Tibial nerve (tissue), 4 donors: Measurements from ENCODE around the gene STK17A. TPM values are rescaled to one million over a fixed set of nuclear protein-coding genes. Genes with fewer than 3 reads are reported as not detected.

Experiments used
- DNase-seq, 2 donors: peaks; one replicate each; pipeline ENCODE4 v3.0.0-alpha.2; 2019; ENCODE audit warnings: low spot score in 2 of 2
- H3K27ac ChIP-seq, 4 donors: fragments of 200-600 bp; sonication (generic) in 3 of 4; one replicate each; pipeline ENCODE4 v1.5.1; 2017 to 2019; ENCODE audit warnings: mild to moderate bottlenecking in 1 of 4
- H3K27me3 ChIP-seq, 2 donors: fragments of 200-600 bp; sonication (generic) in 1 of 2; one replicate each; pipeline versions ENCODE4 v1.5.1 to v1.6.0; 2017 to 2019
- H3K36me3 ChIP-seq, 3 donors: fragments of 200-600 bp; sonication (generic); one replicate each; pipeline ENCODE4 v1.5.1; 2018 to 2019
- H3K4me1 ChIP-seq, 4 donors: fragments of 200-600 bp; sonication (generic) in 3 of 4; one replicate each; pipeline ENCODE4 v1.5.1; 2017 to 2019
- H3K4me3 ChIP-seq, 4 donors: fragments of 200-600 bp; sonication (generic) in 3 of 4; one replicate each; pipeline ENCODE4 v1.5.1; 2017 to 2019; ENCODE audit warnings: mild to moderate bottlenecking in 1 of 4, moderate library complexity in 1 of 4
- H3K9me3 ChIP-seq, 4 donors: fragments of 200-600 bp; sonication (generic) in 3 of 4; one replicate each; pipeline ENCODE4 v1.5.1; 2017 to 2019
- EP300 ChIP-seq, 2 donors: sonication (generic); formaldehyde crosslinking; IDR thresholded peaks; one replicate each; pipeline ENCODE4 v1.6.1; 2017; ENCODE audit warnings: antibody characterized with exemption in 2 of 2, mild to moderate bottlenecking in 1 of 2
- POLR2A ChIP-seq, 2 donors: fragments of 450-650 bp; IDR thresholded peaks; one replicate each; pipeline ENCODE4 v1.6.1; 2017; ENCODE audit warnings: antibody characterized with exemption in 2 of 2, mild to moderate bottlenecking in 2 of 2, moderate library complexity in 2 of 2
- WGBS, 2 donors: methylation state at CpG; one replicate each; pipeline ENCODE4 v1.1.5; 2018; 5-methylcytosine and 5-hydroxymethylcytosine counted together
- total RNA-seq, 4 donors: library from RNA; depleted of rRNA; stranded (reverse); fragments of >200 nt; gene quantifications; one replicate each; pipeline ENCODE4 v1.1.0, GENCODE V29; 2016
- TF ChIP-seq, protein P1 (sequence below), 5 experiments: fragments of 200-600 bp in 3 of 5; fragments of 450-650 bp in 2 of 5; sonication (generic) in 3 of 5; IDR thresholded peaks; one replicate each; pipeline ENCODE4 v1.5.1; 2016 to 2019; ENCODE audit warnings: antibody characterized with exemption in 5 of 5, mild to moderate bottlenecking in 3 of 5, moderate library complexity in 2 of 5

STK17A gene
- total RNA-seq, 4 donors from 2014 or later: 9.0 to 23.6 (median 13.5) TPM

DNA sequence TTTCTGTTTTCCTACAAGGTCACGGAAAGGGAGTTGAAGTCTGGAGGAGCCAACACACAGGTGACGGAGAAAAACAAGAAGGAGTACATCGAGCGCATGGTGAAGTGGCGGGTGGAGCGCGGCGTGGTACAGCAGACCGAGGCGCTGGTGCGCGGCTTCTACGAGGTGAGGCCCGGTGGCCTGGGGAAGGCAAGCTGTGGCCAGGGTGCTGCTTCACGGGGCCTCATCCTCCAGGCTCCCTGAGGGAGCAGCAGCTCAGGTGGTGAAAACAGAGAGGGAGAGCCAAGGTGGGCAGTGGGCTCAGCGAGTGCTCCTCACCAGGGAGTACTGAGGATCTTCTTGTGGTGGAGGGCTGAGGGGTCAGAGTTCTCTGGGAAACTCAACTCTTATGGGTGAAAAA is 32.5 kb upstream of the STK17A start:
- H3K4me1 ChIP-seq: no peaks in the 10 kb centered on the region
- H3K27me3 ChIP-seq: no peaks in the 10 kb centered on the region
- no peak for DNase-seq
- WGBS, 2 donors: 94 to 95% methylated on average over 16 of the region's 16 CpGs
- no peak overlapping the region for H3K4me3 ChIP-seq
- H3K36me3 ChIP-seq: no peaks in the 10 kb centered on the region
- H3K27ac ChIP-seq: no peak overlapping the region
- TF ChIP-seq EP300 (IDR thresholded peaks at IDR 0.05): no peak
- TF ChIP-seq POLR2A (IDR thresholded peaks at IDR 0.05): no peak
- TF ChIP-seq, protein P1, sequence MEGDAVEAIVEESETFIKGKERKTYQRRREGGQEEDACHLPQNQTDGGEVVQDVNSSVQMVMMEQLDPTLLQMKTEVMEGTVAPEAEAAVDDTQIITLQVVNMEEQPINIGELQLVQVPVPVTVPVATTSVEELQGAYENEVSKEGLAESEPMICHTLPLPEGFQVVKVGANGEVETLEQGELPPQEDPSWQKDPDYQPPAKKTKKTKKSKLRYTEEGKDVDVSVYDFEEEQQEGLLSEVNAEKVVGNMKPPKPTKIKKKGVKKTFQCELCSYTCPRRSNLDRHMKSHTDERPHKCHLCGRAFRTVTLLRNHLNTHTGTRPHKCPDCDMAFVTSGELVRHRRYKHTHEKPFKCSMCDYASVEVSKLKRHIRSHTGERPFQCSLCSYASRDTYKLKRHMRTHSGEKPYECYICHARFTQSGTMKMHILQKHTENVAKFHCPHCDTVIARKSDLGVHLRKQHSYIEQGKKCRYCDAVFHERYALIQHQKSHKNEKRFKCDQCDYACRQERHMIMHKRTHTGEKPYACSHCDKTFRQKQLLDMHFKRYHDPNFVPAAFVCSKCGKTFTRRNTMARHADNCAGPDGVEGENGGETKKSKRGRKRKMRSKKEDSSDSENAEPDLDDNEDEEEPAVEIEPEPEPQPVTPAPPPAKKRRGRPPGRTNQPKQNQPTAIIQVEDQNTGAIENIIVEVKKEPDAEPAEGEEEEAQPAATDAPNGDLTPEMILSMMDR (IDR thresholded peaks at IDR 0.05): no peak
- peaks cover 0 to 10% (median 0%) of the 10 kb centered on the region in 4 donors for H3K9me3 ChIP-seq

DNA sequence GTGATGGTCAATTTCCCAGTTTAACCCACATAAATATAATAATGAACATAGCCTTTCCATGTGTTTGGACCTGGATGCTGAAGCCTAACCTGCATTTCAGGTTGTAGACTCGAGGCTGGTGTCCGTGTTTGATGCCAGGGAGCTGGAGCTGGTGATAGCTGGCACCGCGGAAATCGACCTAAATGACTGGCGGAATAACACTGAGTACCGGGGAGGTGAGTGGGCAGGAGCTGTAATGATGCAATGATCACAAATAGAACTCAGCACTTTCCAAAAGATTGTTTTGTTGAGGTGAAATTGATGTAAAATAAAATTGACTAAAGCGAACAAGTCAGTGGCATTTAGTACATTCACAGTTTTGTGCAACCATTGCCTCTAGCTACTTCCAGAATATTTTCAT is 30.8 kb upstream of the STK17A start:
- TF ChIP-seq, protein P1 (IDR thresholded peaks at IDR 0.05): no peak
- TF ChIP-seq POLR2A (IDR thresholded peaks at IDR 0.05) (no peak), EP300 (IDR thresholded peaks at IDR 0.05) (no peak)
- H3K9me3 ChIP-seq: peaks cover 0 to 4% (median 0%) of the 10 kb centered on the region in 4 donors
- H3K4me1 ChIP-seq: no peaks in the 10 kb centered on the region
- H3K27ac ChIP-seq: no peak overlapping the region
- no peak overlapping the region for H3K4me3 ChIP-seq
- WGBS, 2 donors: 85 to 87% methylated on average over 8 of the region's 8 CpGs
- no peaks in the 10 kb centered on the region for H3K27me3 ChIP-seq
- no peak for DNase-seq
- no peaks in the 10 kb centered on the region for H3K36me3 ChIP-seq

DNA sequence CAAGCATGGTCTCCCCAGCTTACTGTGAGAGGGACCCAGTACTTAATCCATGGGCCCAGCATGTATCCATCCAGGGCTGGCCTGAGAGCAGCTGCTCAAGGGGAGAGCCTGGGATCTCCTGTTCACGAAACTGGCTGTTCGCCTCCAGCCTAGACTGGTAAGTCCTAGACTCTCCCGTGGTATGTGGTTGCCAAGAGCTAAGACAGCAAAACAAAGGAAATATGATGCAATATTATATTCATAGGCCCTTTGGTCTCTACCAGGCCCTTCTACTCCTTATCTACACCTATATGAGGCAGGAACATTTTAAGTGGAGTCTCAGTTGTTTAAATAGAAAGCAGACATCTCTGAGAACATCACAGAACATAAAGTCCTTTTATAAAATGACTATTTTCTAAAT is 28.9 kb upstream of the STK17A start:
- no peak for DNase-seq
- WGBS, 2 donors: 63 to 65% methylated on average over 3 of the region's 3 CpGs
- TF ChIP-seq POLR2A (IDR thresholded peaks at IDR 0.05) (no peak), EP300 (IDR thresholded peaks at IDR 0.05) (no peak)
- TF ChIP-seq, protein P1 (IDR thresholded peaks at IDR 0.05): no peak
- no peaks in the 10 kb centered on the region for H3K36me3 ChIP-seq
- no peak overlapping the region for H3K27ac ChIP-seq
- H3K4me3 ChIP-seq: no peak overlapping the region
- no peaks in the 10 kb centered on the region for H3K27me3 ChIP-seq
- no peaks in the 10 kb centered on the region for H3K4me1 ChIP-seq
- H3K9me3 ChIP-seq: no peaks in the 10 kb centered on the region

DNA sequence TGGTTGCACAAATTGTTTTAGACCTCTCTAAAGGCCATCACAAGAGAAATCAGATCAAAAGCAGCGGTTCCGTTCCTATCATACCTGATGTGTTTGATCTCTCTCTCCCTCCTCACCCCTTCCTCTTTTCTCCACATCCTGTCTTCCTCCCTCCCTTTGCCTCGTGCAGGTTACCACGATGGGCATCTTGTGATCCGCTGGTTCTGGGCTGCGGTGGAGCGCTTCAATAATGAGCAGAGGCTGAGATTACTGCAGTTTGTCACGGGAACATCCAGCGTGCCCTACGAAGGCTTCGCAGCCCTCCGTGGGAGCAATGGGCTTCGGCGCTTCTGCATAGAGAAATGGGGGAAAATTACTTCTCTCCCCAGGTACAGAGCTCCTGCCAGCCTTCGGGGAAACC is 28.5 kb upstream of the STK17A start:
- H3K9me3 ChIP-seq: no peaks in the 10 kb centered on the region
- TF ChIP-seq POLR2A (IDR thresholded peaks at IDR 0.05): no peak
- no peaks in the 10 kb centered on the region for H3K4me1 ChIP-seq
- DNase-seq: no peak
- no peaks in the 10 kb centered on the region for H3K27me3 ChIP-seq
- H3K36me3 ChIP-seq: no peaks in the 10 kb centered on the region
- 85 to 91% methylated on average over 15 of the region's 15 CpGs for WGBS, 2 donors
- no peak overlapping the region for H3K4me3 ChIP-seq
- no peak overlapping the region for H3K27ac ChIP-seq

DNA sequence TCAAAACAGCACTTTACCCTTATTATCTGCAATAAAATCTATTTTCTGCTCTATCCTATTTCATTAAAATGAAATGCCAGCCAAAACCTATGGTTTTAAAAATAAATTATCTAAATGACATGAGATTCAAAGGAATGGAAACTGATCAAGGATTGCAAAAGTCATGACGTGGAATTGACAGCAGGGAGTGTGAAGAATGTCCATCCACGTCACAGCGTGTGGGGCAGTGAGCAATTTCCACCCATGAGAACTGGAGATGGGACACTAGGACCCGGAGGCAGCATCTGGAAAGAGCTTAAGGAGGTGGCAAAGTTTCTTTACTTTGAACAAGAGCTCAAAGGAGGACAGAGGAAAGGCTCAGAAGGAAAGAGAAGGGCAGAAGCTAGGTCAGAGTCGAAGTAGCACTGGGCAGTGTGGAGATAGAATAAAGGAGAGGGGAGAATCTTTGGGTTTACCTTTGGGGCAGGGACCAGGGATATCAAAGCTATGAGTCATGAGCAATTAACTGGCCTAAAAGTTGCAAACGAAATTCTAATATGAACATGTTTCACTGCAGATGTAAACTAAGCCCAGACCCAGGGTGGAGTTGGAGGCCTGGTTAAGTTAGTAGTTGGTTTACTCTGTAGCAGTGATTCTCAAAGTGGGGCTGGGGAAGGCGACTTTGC is 24.9 kb upstream of the STK17A start:
- 72 to 86% methylated on average over 7 of the region's 7 CpGs for WGBS, 2 donors
- Histone ChIP-seq H3K36me3 (no peaks in the 10 kb centered on the region), H3K4me3 (no peak overlapping the region), H3K4me1 (no peaks in the 10 kb centered on the region), H3K9me3 (no peaks in the 10 kb centered on the region), H3K27me3 (no peaks in the 10 kb centered on the region), H3K27ac (no peak overlapping the region)
- TF ChIP-seq, protein P1 (IDR thresholded peaks at IDR 0.05): no peak
- TF ChIP-seq POLR2A (IDR thresholded peaks at IDR 0.05) (no peak), EP300 (IDR thresholded peaks at IDR 0.05) (no peak)
- no peak for DNase-seq
